HepG2 (cell line): ENCODE measurements around the gene ZNF213. TPM values are rescaled to one million over a fixed set of nuclear protein-coding genes. Genes with fewer than 3 reads are reported as not detected.

ENCODE experiments used
- DPF2 ChIP-seq: sonication (generic); formaldehyde crosslinking; IDR thresholded peaks from 2 replicates; pipeline ENCODE4 v1.4.0; 2020; ENCODE audit warnings: mild to moderate bottlenecking, low read depth, missing genetic modification reagents, borderline replicate concordance
- FUBP1 ChIP-seq: sonication (generic); formaldehyde crosslinking; IDR thresholded peaks from 2 replicates; pipeline ENCODE4 v1.5.1; 2020; ENCODE audit warnings: missing genetic modification reagents, mild to moderate bottlenecking, borderline replicate concordance
- MAFG ChIP-seq: sonication (generic); formaldehyde crosslinking; IDR thresholded peaks from 2 replicates; pipeline ENCODE4 v1.5.1; 2020; ENCODE audit warnings: mild to moderate bottlenecking, missing genetic modification reagents
- NR2C2 ChIP-seq: sonication (generic); formaldehyde crosslinking; IDR thresholded peaks from 2 replicates; pipeline ENCODE4 v1.4.0; 2020; ENCODE audit warnings: missing genetic modification reagents, mild to moderate bottlenecking, moderate library complexity, borderline replicate concordance
- NR2F6 ChIP-seq, 2 experiments: IDR thresholded peaks; 2 replicates each; pipeline ENCODE4 v1.6.1; 2016; ENCODE audit warnings: antibody characterized with exemption in 1 of 2, mild to moderate bottlenecking in 1 of 2
- PLSCR1 ChIP-seq: sonication (generic); formaldehyde crosslinking; IDR thresholded peaks from 2 replicates; pipeline ENCODE4 v1.5.0; 2020; ENCODE audit warnings: missing genetic modification reagents, mild to moderate bottlenecking, borderline replicate concordance
- SRSF9 ChIP-seq: fragments of 200-400 bp; formaldehyde crosslinking; IDR thresholded peaks from 2 replicates; pipeline ENCODE4 v1.6.1; 2018; ENCODE audit warnings: borderline replicate concordance, mild to moderate bottlenecking, low read depth, low read length; ENCODE audit not compliant: insufficient read depth, poor library complexity, severe bottlenecking
- THAP7 ChIP-seq: sonication (generic); formaldehyde crosslinking; IDR thresholded peaks from 2 replicates; pipeline ENCODE4 v1.8.1; 2023; ENCODE audit warnings: mild to moderate bottlenecking, missing genetic modification reagents
- TP53 ChIP-seq: sonication (generic); formaldehyde crosslinking; conservative IDR thresholded peaks from 2 replicates; pipeline ENCODE4 v1.4.0; 2020; ENCODE audit warnings: missing genetic modification reagents
- ZBTB44 ChIP-seq: sonication (generic); formaldehyde crosslinking; IDR thresholded peaks from 2 replicates; pipeline ENCODE4 v1.4.0; 2020; ENCODE audit warnings: missing genetic modification reagents
- ZFP36 ChIP-seq: fragments of 150-350 bp; IDR thresholded peaks from 2 replicates; pipeline ENCODE4 v1.6.1; 2018; ENCODE audit warnings: borderline replicate concordance, low read length, low read depth; ENCODE audit not compliant: partially characterized antibody
- ZFX ChIP-seq: sonication (generic); formaldehyde crosslinking; IDR thresholded peaks from 2 replicates; pipeline ENCODE4 v1.4.0; 2020; ENCODE audit warnings: mild to moderate bottlenecking, low read depth, missing genetic modification reagents, moderate library complexity
- ZFY ChIP-seq: sonication (generic); formaldehyde crosslinking; IDR thresholded peaks from 2 replicates; pipeline ENCODE4 v1.4.0; 2020; ENCODE audit warnings: missing genetic modification reagents
- ZNF12 ChIP-seq: sonication (generic); formaldehyde crosslinking; IDR thresholded peaks from 2 replicates; pipeline ENCODE4 v1.5.0; 2020; ENCODE audit warnings: missing genetic modification reagents
- ZNF609 ChIP-seq: sonication (generic); formaldehyde crosslinking; IDR thresholded peaks from 2 replicates; pipeline ENCODE4 v1.4.0; 2020; ENCODE audit warnings: mild to moderate bottlenecking, missing genetic modification reagents, borderline replicate concordance
- ZNF766 ChIP-seq: sonication (generic); formaldehyde crosslinking; IDR thresholded peaks from 2 replicates; pipeline ENCODE4 v1.5.0; 2020; ENCODE audit warnings: missing genetic modification reagents, borderline replicate concordance
- ZSCAN21 ChIP-seq: sonication (generic); formaldehyde crosslinking; IDR thresholded peaks from 2 replicates; pipeline ENCODE4 v1.8.0; 2022; ENCODE audit warnings: mild to moderate bottlenecking, missing genetic modification reagents, moderate library complexity, borderline replicate concordance
- polyA plus RNA-seq, 8 experiments: library from polyadenylated mRNA; depleted of rRNA in 3 of 8; stranded (reverse) in 7 of 8; unstranded in 1 of 8; fragments of >200 nt; fragmentation: Illumina TruSeq in 4 of 8; extraction: Trizol in 4 of 8; gene quantifications; 2 replicates each; pipeline versions ENCODE4 v1.2.1 to v1.2.3, GENCODE V29; 2011 to 2016; ENCODE audit warnings: low read depth in 4 of 8, missing spikeins in 1 of 8, mixed read lengths in 1 of 8; ENCODE audit not compliant: insufficient read depth in 1 of 8
- total RNA-seq, 5 experiments: library from RNA; depleted of rRNA; stranded (reverse); fragments of >200 nt; fragmentation: Illumina TruSeq; extraction: Trizol; gene quantifications; 2 replicates each; pipeline ENCODE4 v1.2.3, GENCODE V29; 2016; ENCODE audit warnings: low read depth in 1 of 5

The ZNF213 gene
- total and polyA plus RNA-seq, 2 of the 13 experiments (the other 11 are each of a cell fraction or from before 2014, with no cell fraction given), result 0.59 to 0.97 TPM

GRCh38 chr16:3182608-3183444, 48.0 kb downstream of the ZNF213 start (continued):
- no peak for TF ChIP-seq THAP7 (CRISPR knock-in tag)
- 0 out of 2 replicates have a peak, but pooled peaks have one; percentile 23 for TF ChIP-seq ZNF12 (CRISPR knock-in tag)
- TF ChIP-seq FUBP1 (CRISPR knock-in tag), result 0 out of 2 replicates have a peak, but pooled peaks have one; percentile 38
- TF ChIP-seq ZFP36, result no peak
- TF ChIP-seq DPF2 (CRISPR knock-in tag), result no peak
- no peak for TF ChIP-seq TP53 (CRISPR knock-in tag)
- TF ChIP-seq ZSCAN21 (CRISPR knock-in tag), result no peak
- TF ChIP-seq PLSCR1 (CRISPR knock-in tag), result no peak
- peak; percentile 73 for TF ChIP-seq ZFX (CRISPR knock-in tag)
- TF ChIP-seq ZBTB44 (CRISPR knock-in tag), result no peak
- 0 out of 2 replicates have a peak, but pooled peaks have one; percentile 23 for TF ChIP-seq NR2F6 (IDR thresholded peaks at IDR 0.05)
- 0 out of 2 replicates have a peak, but pooled peaks have one; percentile 33 for TF ChIP-seq NR2F6 (CRISPR knock-in tag; IDR thresholded peaks at IDR 0.05)
- peak; percentile 45 for TF ChIP-seq ZFY (CRISPR knock-in tag)
- no peak for TF ChIP-seq SRSF9
- TF ChIP-seq ZNF766 (CRISPR knock-in tag), result 0 out of 2 replicates have a peak, but pooled peaks have one; percentile 38
- TF ChIP-seq NR2C2 (CRISPR knock-in tag), result peak; percentile 10; the same call in 1 of the 2 replicates
- no peak for TF ChIP-seq ZNF609 (CRISPR knock-in tag)
- TF ChIP-seq MAFG, result no peak
